ENCODE data around the gene PTPRQ. TPM values are rescaled to one million over a fixed set of nuclear protein-coding genes. Genes with fewer than 3 reads are reported as not detected.

PTPRQ gene
- total and polyA plus RNA-seq, 12 donors, result 0.04 to 1.9 (median 0.37) TPM; not detected in 1

- Histone ChIP-seq H3K4me1 (peaks cover 0 to 14% (median 4%) of the 10 kb centered on the region in 9 donors), H3K4me3 (no peak overlapping the region), H3K27ac (no peak overlapping the region), H3K9me3 (no peaks in the 10 kb centered on the region), H3K36me3 (no peaks in the 10 kb centered on the region), H3K27me3 (peaks cover 0 to 21% (median 13%) of the 10 kb centered on the region in 7 donors)
- DNase-seq, result no peak
- TF ChIP-seq CTCF (IDR thresholded peaks at IDR 0.05), result no peak
- no peak for ATAC-seq
- intact Hi-C loops (cut with DNase I), result no loop called here
- WGBS, 2 donors, result 62 to 75% methylated on average over 2 of the region's 2 CpGs
Measured at GRCh38 chr12:80704420-80704819, 260.4 kb downstream of the PTPRQ start.

GRCh38 chr12:80707126-80707829 lies 263.2 kb downstream of the PTPRQ start, which contains the start of gene MYF6:
Gene MYF6, plus strand, starts transcription at chr12:80707634. Its CDS starts 86 bp downstream, at chr12:80707720.
- no peak for ATAC-seq
- TF ChIP-seq CTCF (IDR thresholded peaks at IDR 0.05), result no peak

GRCh38 chr12:80707830-80708258 lies 263.8 kb downstream of the PTPRQ start:
- Histone ChIP-seq H3K27me3 (peaks cover 0 to 37% (median 21%) of the 10 kb centered on the region in 7 donors), H3K27ac (no peak overlapping the region), H3K4me3 (peak overlapping the region in 1 of 10 donors; percentile 27), H3K9me3 (no peaks in the 10 kb centered on the region), H3K36me3 (no peaks in the 10 kb centered on the region), H3K4me1 (peaks cover 0 to 11% (median 0%) of the 10 kb centered on the region in 9 donors)
- WGBS, 2 donors, result 46 to 53% methylated on average over 21 of the region's 21 CpGs
- ATAC-seq (no peak), DNase-seq (no peak)
- intact Hi-C loops (cut with DNase I), result no loop called here
- TF ChIP-seq CTCF (IDR thresholded peaks at IDR 0.05), result no peak

More at GRCh38 chr12:80707126-80707829, 263.2 kb downstream of the PTPRQ start, which contains the start of gene MYF6:
- DNase-seq, result no peak
- no peaks in the 10 kb centered on the region for H3K9me3 ChIP-seq
- peak within 1 kb of the TSS in 7 of 10 donors; percentile 9 to 27 (median 15) for H3K4me3 ChIP-seq
- peaks cover 0 to 32% (median 21%) of the 10 kb centered on the region in 7 donors for H3K27me3 ChIP-seq
- peaks cover 0 to 14% (median 4%) of the 10 kb centered on the region in 9 donors for H3K4me1 ChIP-seq
- no peaks in the 10 kb centered on the region for H3K36me3 ChIP-seq
- WGBS, 2 donors, result 62 to 64% methylated on average over 4 of the region's 4 CpGs
- H3K27ac ChIP-seq, result no peak within 1 kb of the TSS
- intact Hi-C loops (cut with DNase I), result no loop called here

GRCh38 chr12:80708259-80708974 lies 264.4 kb downstream of the PTPRQ start:
- no peak for TF ChIP-seq CTCF (IDR thresholded peaks at IDR 0.05)
- H3K9me3 ChIP-seq, result no peaks in the 10 kb centered on the region
- no peak overlapping the region for H3K27ac ChIP-seq
- peak overlapping the region in 7 of 10 donors; percentile 9 to 27 (median 15) for H3K4me3 ChIP-seq
- WGBS, 2 donors, result 9% methylated on average over 50 of the region's 50 CpGs
- intact Hi-C loops (cut with DNase I), result no loop called here
- ATAC-seq (no peak), DNase-seq (no peak)
- H3K36me3 ChIP-seq, result no peaks in the 10 kb centered on the region
- H3K27me3 ChIP-seq, result peaks cover 0 to 42% (median 21%) of the 10 kb centered on the region in 7 donors
- peaks cover 0 to 9% (median 0%) of the 10 kb centered on the region in 9 donors for H3K4me1 ChIP-seq
